Measurements from ENCODE around the gene ANKRD12. TPM values are rescaled to one million over a fixed set of nuclear protein-coding genes. Genes with fewer than 3 reads are reported as not detected.

ANKRD12 gene
- total RNA-seq, 1 experiment from 2014 or later = 23.5 TPM

GRCh38 chr18:9096007-9096371, 40.6 kb upstream of the ANKRD12 start:
- POLR2A ChIA-PET = no interaction called here
- BruUV-seq (replicated peaks) = no TSS peak
- Histone ChIP-seq H3K4me2 (ENCODE audit: low read length) (no peak overlapping the region), H3K9ac (ENCODE audit: low read length) (no peak overlapping the region), H4K20me1 (ENCODE audit: insufficient read depth) (no peaks in the 10 kb centered on the region), H2AFZ (ENCODE audit: low read depth, low read length, poor library complexity, severe bottlenecking) (no peak overlapping the region), H3K4me3 (replicated peaks in 1 of 2; ENCODE audit: low read depth in 1 of 2, low read length in 2 of 2) (no peak overlapping the region), H3K9me2 (ENCODE audit: insufficient read depth) (no peaks in the 10 kb centered on the region), H3K27me3 (ENCODE audit: insufficient read depth, low read length) (no peaks in the 10 kb centered on the region), H3K4me1 (ENCODE audit: control insufficient read depth in 1 of 2, insufficient read depth in 2 of 2, low read length in 2 of 2) (peaks cover 0 to 8% of the 10 kb centered on the region in 2 experiments; a peak in 1 of 4 replicates), H3K36me3 (ENCODE audit: control insufficient read depth in 1 of 2, insufficient read depth in 2 of 2, low read length in 2 of 2) (no peaks in the 10 kb centered on the region), H3K27ac (ENCODE audit: low read depth, low read length) (no peak overlapping the region), H3K79me2 (ENCODE audit: insufficient read depth, low read length) (no peaks in the 10 kb centered on the region), H3K9me3 (ENCODE audit: control insufficient read depth in 1 of 2, insufficient read depth in 1 of 2, low read depth in 1 of 2, low read length in 2 of 2) (no peaks in the 10 kb centered on the region)
- TF ChIP-seq ZNF274 (IDR thresholded peaks at IDR 0.05; ENCODE audit: low read depth, low read length) (no peak), RAD21 (IDR thresholded peaks at IDR 0.05; ENCODE audit: low read depth) (no peak), ZFX (IDR thresholded peaks at IDR 0.05) (no peak), EZH2 (IDR thresholded peaks at IDR 0.05) (no peak), POLR2AphosphoS5 (IDR thresholded peaks at IDR 0.05; ENCODE audit: low read depth, low read length) (no peak), POLR2A (IDR thresholded peaks at IDR 0.05; ENCODE audit: borderline replicate concordance, extremely low read depth, insufficient read depth, insufficient read length) (no peak), CBX3 (IDR thresholded peaks at IDR 0.05; ENCODE audit: low read depth) (no peak), YY1 (IDR thresholded peaks at IDR 0.05; ENCODE audit: extremely low read depth, insufficient replicate concordance, low read depth, low read length) (no peak), EZH2phosphoT487 (IDR thresholded peaks at IDR 0.05; ENCODE audit: borderline replicate concordance) (no peak), JUND (IDR thresholded peaks at IDR 0.05) (no peak), SIN3A (IDR thresholded peaks at IDR 0.05; ENCODE audit: low read depth) (no peak), CEBPB (IDR thresholded peaks at IDR 0.05; ENCODE audit: low read depth) (no peak)
- TF ChIP-seq, protein P1, sequence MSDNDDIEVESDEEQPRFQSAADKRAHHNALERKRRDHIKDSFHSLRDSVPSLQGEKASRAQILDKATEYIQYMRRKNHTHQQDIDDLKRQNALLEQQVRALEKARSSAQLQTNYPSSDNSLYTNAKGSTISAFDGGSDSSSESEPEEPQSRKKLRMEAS (IDR thresholded peaks at IDR 0.05) = no peak
- TF ChIP-seq, protein P2, sequence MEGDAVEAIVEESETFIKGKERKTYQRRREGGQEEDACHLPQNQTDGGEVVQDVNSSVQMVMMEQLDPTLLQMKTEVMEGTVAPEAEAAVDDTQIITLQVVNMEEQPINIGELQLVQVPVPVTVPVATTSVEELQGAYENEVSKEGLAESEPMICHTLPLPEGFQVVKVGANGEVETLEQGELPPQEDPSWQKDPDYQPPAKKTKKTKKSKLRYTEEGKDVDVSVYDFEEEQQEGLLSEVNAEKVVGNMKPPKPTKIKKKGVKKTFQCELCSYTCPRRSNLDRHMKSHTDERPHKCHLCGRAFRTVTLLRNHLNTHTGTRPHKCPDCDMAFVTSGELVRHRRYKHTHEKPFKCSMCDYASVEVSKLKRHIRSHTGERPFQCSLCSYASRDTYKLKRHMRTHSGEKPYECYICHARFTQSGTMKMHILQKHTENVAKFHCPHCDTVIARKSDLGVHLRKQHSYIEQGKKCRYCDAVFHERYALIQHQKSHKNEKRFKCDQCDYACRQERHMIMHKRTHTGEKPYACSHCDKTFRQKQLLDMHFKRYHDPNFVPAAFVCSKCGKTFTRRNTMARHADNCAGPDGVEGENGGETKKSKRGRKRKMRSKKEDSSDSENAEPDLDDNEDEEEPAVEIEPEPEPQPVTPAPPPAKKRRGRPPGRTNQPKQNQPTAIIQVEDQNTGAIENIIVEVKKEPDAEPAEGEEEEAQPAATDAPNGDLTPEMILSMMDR (IDR thresholded peaks at IDR 0.05 in 2 of 3, conservative IDR thresholded peaks at IDR 0.05 in 1 of 3; ENCODE audit: borderline replicate concordance in 1 of 3, insufficient read depth in 1 of 3, low read depth in 2 of 3, low read length in 2 of 3) = no peak
- ATAC-seq (no peak), DNase-seq (ENCODE audit: low read depth, low spot score) (no peak)
- intact Hi-C loops (cut with micrococcal nuclease) = no loop called here
- RAD21 ChIA-PET (ENCODE audit: low non-redundant PET in 1 of 2, low total read pairs in 2 of 2, uncharacterized antibody in 2 of 2, unreplicated experiment in 2 of 2) = no interaction called here
- CTCF ChIA-PET = no interaction called here
